Measurements from ENCODE around the gene NRROS. TPM values are rescaled to one million over a fixed set of nuclear protein-coding genes. Genes with fewer than 3 reads are reported as not detected.
A peak's percentile ranks its signal among the peaks of the same experiment; 100 is the strongest.
"Not testable (repeated sequence)": the region's sequence is repeated elsewhere in the genome, so short reads cannot be mapped to it uniquely, and the experiment has no call there.

The NRROS gene
- 5.4 TPM for total RNA-seq

DNA sequence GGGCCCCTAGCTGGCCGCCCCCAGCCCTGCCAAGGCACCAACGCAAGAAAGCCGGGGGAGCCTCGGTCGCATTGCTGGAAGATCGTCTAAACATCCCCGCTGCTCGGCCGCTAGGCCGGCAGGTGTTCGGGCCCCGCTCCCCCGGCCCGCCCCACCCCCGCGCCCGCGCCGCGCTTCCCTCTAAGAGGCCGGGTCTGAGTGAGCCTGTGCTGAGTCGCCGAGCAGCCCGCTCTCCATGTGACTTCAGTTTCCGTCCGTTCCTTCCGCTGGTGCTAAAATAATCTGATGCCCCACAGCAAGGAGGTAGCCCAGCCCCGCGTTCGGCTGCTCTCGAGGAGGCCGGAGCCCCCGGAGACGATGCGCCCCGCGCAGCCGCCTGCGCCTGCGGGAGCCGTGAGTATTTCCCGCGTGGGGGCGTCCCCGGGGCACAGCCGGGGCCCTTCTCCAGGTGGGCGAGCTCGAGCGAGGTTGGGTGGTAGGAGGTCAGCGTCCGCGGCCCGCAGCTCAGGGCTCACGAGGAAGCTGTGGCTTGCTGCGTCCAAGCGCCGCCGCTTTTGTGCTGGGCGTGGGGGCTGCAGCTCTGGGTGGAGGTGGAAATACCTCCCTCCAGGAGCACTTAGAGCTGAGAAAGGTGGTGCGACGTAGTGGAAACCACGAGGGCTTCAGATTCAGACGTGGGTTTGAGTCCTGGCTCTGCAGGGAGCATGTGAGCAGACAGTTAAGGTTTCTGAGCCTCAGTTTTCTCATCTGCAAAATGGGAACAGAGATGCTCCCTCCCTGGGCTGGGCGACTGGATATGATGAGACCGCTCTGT, at the start of gene NRROS:
NRROS (plus strand) TSS at position 212 of the 814 bp plus-strand sequence. CDS start 14,846 bp downstream, outside the sequence.
- no peak for DNase-seq (ENCODE audit: extremely low spot score in 2 of 2)
- H3K9me3 ChIP-seq: no peaks in the 10 kb centered on the region
- peak within 1 kb of the TSS; percentile 47 to 51 for H3K4me3 ChIP-seq
- H3K36me3 ChIP-seq: no peaks in the 10 kb centered on the region
- no peak for TF ChIP-seq POLR2A (IDR thresholded peaks at IDR 0.05)
- peak in 1 of 2 donors; percentile 61 for TF ChIP-seq POLR2AphosphoS5 (IDR thresholded peaks at IDR 0.05; ENCODE audit: insufficient read depth in 1 of 2, low read depth in 1 of 2)
- H3K4me1 ChIP-seq: peaks cover 16% of the 10 kb centered on the region
- intact Hi-C loops (cut with DNase I): no loop called here
- peak within 1 kb of the TSS; percentile 55 for H3K27ac ChIP-seq
- no peaks in the 10 kb centered on the region for H3K27me3 ChIP-seq

- H3K4me3 ChIP-seq: no peak overlapping the region
- H3K36me3 ChIP-seq: no peaks in the 10 kb centered on the region
- H3K4me1 ChIP-seq: no peaks in the 10 kb centered on the region
- TF ChIP-seq POLR2A (IDR thresholded peaks at IDR 0.05) (no peak), POLR2AphosphoS5 (IDR thresholded peaks at IDR 0.05; ENCODE audit: insufficient read depth in 1 of 2, low read depth in 1 of 2) (no peak)
- TF ChIP-seq, protein P1, sequence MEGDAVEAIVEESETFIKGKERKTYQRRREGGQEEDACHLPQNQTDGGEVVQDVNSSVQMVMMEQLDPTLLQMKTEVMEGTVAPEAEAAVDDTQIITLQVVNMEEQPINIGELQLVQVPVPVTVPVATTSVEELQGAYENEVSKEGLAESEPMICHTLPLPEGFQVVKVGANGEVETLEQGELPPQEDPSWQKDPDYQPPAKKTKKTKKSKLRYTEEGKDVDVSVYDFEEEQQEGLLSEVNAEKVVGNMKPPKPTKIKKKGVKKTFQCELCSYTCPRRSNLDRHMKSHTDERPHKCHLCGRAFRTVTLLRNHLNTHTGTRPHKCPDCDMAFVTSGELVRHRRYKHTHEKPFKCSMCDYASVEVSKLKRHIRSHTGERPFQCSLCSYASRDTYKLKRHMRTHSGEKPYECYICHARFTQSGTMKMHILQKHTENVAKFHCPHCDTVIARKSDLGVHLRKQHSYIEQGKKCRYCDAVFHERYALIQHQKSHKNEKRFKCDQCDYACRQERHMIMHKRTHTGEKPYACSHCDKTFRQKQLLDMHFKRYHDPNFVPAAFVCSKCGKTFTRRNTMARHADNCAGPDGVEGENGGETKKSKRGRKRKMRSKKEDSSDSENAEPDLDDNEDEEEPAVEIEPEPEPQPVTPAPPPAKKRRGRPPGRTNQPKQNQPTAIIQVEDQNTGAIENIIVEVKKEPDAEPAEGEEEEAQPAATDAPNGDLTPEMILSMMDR (IDR thresholded peaks at IDR 0.05): no peak
- H3K27me3 ChIP-seq: no peaks in the 10 kb centered on the region
- DNase-seq (ENCODE audit: extremely low spot score in 2 of 2): no peak
- intact Hi-C loops (cut with DNase I): no loop called here
- H3K9me3 ChIP-seq: no peaks in the 10 kb centered on the region
- H3K27ac ChIP-seq: no peak overlapping the region
These were observed 49.2 kb upstream of the NRROS start for GRCh38 chr3:196590279-196590678.

DNA sequence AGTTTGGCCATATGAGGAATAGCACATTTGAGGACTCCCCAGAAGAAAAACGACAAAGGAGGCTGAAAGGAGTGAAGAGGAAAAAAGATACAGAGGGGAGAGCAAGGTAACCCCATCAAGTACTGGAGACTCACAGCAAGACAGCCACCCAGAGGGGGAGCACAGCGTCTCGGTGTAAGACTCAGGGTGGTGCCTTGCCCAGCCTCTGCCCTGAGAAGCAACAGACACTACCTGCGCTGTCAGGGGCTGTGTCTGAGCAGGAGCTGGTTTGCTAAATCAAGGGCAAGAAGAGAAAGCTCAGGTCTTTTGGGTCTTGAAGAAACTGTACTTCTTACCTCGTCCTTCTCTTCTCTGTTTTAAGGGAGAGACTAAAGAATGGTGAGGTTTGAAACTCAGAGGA, 43.1 kb upstream of the NRROS start:
- Histone ChIP-seq H3K9me3 (no peaks in the 10 kb centered on the region), H3K27ac (no peak overlapping the region)
- intact Hi-C loops (cut with DNase I): no loop called here

GRCh38 chr3:196597971-196598733, 41.3 kb upstream of the NRROS start:
- H3K27me3 ChIP-seq; H3K36me3 ChIP-seq; H3K4me1 ChIP-seq; H3K27ac ChIP-seq; DNase-seq (ENCODE audit: extremely low spot score in 2 of 2); intact Hi-C loops (cut with DNase I); H3K9me3 ChIP-seq: not testable (repeated sequence)
- H3K4me3 ChIP-seq: peak overlapping the region in 1 of 2 donors; percentile 19

More for the DNA sequence above, 43.1 kb upstream of the NRROS start:
- TF ChIP-seq, protein P1 (IDR thresholded peaks at IDR 0.05): no peak
- TF ChIP-seq POLR2A (IDR thresholded peaks at IDR 0.05) (no peak), POLR2AphosphoS5 (IDR thresholded peaks at IDR 0.05; ENCODE audit: insufficient read depth in 1 of 2, low read depth in 1 of 2) (no peak)
- Histone ChIP-seq H3K4me3 (no peak overlapping the region), H3K27me3 (no peaks in the 10 kb centered on the region), H3K36me3 (no peaks in the 10 kb centered on the region), H3K4me1 (no peaks in the 10 kb centered on the region)
- no peak for DNase-seq (ENCODE audit: extremely low spot score in 2 of 2)

DNA sequence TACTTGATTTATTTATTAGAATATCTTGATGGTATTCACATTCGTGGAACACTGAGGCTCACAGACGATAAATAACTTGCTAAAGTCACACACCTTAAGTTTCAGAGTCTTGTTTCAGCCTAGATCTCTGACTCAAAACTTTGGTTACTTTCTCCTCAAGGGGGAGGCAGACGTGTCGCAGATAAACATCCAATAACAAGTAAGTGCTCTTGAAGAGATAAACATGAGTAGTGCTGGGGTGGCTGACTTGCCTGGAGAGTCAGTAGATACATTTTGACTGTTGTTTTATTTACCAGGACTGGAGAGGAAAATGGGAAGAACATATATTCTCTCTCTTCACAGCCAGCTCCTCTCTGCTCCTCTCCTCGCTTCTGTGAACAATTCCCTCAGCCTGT, 39.8 kb upstream of the NRROS start:
- Histone ChIP-seq H3K9me3 (no peaks in the 10 kb centered on the region), H3K36me3 (no peaks in the 10 kb centered on the region), H3K4me3 (no peak overlapping the region), H3K27me3 (no peaks in the 10 kb centered on the region), H3K4me1 (no peaks in the 10 kb centered on the region), H3K27ac (no peak overlapping the region)
- DNase-seq (ENCODE audit: extremely low spot score in 2 of 2): no peak
- intact Hi-C loops (cut with DNase I): no loop called here
- TF ChIP-seq POLR2AphosphoS5 (IDR thresholded peaks at IDR 0.05; ENCODE audit: insufficient read depth in 1 of 2, low read depth in 1 of 2) (no peak), POLR2A (IDR thresholded peaks at IDR 0.05) (no peak)
- TF ChIP-seq, protein P1 (IDR thresholded peaks at IDR 0.05): no peak

Data from vagina (tissue), 2 donors.